GM19240 (cell line): ENCODE results near the gene IGF1.

Source experiments
- DNase-seq: peaks from one replicate; pipeline ENCODE4 v3.0.0; 2011; ENCODE audit warnings: low spot score; ENCODE audit not compliant: insufficient read length

Gene IGF1

DNA sequence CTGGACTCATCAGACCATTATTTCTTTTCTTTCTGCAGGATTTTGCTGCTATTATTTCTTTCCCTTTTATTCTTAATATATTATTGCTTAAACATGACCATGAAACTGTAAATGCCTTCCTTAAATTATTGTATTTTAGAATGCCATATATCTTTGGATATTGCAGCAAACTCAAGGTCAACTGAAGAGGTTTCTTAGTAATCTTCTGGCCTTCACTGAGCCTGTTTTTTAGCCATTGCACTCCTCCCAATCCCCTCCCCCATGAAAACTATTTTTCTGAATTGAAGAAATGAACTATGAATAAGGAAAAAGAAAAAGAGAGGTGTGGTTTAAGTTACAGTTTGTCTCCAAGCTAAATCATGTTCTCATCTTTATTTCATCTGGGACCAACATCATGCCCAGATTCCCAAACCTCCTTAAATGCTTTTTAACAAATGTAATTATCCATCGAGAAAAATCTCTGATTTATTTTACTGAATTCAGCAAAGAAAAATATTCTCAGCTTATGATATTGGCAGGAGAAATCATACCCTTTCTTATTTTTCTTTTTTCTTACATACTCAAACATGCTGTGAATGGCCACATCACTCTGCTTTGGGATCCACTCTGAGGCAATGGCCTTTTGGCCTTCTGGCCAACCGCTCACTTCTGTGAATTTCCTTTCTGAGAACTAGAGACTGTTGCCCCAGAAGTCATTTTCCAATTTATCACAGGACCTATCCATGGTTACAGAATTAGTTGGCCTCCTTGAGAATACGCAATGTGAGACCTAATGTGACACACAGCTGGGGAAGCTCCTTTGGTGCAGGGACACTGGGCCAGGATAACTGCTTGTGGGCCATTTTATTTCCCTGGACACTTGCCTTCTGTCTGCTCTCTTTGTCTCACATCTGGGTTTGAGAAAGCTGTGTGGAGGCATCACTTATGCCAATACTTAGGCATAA lies 50.9 kb downstream of the IGF1 start:
- DNase-seq = no peak

DNA sequence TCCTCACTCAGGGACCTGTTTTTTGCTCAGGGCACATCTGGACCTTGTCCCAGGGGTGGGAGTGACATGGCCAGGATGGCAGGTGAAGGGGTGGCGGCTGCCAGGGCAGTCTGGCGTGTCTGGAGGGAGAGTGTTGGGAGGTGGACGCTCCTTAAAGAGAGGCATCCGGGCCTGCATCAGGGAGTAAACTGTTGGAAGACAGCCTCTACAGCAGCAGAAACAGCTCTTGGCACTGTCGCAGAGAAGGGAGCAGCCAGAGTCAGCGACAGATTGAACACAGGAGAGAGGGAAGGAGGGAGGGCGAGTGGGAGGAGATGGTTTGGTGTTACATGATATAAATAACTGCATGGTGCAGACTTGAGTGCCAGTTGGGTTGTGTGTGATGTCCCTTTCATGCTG lies 52.8 kb downstream of the IGF1 start:
- DNase-seq = no peak

DNA sequence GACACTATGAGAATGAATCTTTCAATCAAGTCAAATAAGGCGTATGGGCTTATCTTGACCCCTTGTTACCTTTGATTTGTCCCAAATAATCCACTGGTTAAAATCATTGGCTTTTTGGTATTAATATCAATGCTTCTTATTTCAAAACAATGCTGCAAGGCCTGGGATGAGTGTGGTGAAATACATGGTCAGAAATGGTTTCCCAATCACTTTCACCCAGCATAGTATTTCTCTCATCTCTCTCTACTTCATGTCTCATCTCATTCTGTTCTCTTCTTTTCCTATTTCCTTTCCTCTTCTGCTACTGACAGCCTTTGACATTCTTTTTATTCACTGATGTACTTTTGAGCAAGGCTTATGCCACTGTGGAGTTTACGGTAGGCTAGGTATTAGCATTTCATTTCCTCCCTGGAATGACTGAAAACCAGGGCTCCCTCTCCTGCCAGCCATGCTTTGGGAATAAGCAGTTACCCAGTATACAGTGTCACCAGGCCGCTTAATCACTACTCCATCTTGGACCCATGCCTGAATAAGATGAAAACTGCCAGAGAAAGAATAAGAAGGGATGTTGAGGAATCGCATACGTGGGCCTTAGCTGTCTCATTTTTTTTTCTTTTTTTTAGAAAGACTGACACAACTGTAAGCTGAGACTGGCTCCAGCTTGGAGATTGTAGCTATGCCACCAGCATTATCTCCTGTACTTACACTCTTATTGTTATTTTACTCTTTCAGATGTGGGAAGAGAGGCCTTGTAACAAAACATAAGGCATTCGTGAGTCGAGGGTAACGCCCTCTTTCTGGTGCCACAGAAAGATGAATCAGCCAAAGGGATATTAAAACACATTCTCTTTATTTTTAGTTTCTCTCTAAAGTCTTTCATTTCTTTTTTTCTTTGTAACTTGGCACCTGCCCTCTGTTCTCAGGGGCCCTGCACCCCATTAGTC lies 53.5 kb downstream of the IGF1 start:
- no peak for DNase-seq

DNA sequence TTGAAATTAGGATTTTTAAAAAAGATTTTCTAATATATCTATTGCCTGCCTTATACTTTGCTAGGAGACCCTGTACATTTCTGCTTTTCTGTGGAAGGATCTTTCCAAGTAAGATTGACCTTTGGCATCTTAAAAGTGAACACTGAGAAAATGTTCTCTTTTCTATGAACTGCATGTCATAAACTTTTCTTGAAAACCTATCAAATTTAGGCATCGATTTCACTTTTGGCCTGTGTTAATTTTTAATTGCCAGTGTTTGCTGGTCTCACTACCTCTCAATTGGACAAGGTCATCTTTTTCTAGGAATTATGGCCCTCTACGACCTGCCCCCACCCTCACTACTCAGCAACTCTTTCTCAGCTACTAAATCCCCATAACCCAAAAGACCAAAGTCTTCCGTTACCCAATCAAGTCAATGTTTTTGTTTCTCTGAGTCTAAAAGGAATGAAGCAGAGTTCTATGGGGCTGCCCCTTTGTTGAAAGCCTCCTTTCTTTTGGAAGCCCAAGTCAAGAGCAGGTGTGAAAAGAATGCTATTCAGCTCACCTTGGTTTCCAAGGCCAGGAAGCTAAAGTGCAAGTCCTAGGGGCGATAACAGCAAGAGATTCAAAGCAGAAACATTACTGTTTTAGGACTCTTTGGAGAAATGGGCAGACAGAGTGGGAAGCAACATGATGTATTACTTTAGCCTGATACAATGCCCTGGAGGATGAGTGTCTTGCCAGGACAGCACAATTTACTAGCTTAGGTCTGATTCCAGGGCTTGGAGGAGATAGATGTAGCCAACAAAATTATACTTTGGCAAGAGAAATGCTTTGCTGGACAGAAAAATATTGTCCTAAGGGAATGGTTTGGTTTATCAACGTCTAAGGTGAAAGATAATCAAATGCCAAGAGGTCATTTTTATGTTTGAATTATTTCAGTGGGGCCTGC lies 55.0 kb downstream of the IGF1 start:
- DNase-seq = no peak

DNA sequence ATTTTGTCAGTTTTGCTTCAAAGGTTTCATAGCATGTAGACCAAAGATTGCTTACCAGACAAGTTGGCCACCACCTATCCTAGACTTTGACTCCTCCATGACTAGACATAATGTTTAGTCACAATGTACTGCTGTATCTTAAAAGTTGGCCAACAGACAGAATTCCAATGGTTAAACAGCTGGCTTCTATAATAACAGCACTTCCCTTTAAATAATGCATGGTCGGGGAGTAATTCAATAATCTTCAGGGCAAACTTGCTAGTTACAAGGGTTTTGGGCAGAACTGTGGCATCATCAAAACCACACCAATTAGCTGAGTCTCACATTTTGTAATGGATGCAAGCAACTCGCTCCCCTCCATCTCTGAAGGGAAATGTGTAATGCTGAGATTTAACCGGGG lies 56.9 kb downstream of the IGF1 start:
- no peak for DNase-seq

DNA sequence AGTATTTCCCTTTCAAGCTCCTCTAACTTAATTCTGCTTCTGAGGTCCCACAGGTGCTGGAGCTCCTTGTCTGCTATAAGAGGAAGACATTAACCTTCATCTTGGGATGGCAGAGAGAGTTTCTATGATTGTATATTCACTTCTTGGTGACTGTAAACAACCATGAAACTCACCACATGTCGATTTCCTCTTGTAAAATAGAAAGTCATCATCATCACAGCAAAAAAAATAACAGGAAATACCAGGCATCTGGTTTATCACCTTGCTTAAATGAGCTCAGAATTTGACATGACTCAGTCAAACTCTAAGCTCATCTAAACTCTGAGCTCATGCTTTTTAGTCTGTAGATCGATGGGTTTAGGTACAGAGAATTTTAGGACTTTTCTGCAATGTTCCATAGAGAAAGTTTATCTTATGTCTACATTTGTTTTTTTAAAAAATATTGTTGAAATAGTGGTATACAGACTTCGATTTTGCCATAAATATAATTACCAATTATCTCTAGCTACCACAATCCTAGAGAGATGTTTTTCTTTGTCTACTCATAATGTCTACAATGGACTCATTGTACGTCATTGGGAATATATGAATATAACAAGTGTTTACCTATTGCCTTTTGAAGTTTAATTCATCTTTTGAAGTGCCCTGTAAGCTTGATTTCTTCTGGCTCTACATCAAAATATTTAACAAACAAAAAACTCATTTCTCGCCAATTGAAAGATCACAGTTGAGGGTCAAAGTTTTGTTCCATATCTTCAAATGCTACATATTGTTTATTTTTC lies 58.4 kb downstream of the IGF1 start:
- DNase-seq = no peak

DNA sequence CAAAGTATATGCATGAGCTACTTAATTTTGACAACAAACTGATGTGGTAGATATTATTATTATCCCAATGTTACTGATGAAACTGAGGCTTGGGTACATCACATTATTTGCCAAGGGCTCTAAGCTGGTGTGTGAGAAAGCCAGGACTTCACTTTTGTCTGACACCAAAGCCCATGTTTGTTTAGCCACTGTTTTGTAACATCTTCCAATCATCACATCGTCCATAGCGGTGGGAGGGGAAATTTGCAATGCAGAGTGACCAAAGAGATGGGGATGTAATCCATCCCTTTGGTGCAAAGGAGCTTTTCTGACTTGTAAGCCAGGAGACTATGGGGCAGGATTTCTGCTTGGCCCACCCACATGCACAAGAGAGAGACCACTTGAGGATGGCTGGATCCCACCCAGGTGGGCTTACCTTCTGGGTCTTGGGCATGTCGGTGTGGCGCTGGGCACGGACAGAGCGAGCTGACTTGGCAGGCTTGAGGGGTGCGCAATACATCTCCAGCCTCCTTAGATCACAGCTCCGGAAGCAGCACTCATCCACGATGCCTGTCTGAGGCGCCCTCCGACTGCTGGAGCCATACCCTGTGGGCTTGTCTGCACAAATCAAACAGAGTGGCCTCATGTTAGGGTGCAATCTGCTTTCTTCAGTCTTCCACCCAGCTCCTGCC lies 61.1 kb downstream of the IGF1 start:
- DNase-seq = no peak

DNA sequence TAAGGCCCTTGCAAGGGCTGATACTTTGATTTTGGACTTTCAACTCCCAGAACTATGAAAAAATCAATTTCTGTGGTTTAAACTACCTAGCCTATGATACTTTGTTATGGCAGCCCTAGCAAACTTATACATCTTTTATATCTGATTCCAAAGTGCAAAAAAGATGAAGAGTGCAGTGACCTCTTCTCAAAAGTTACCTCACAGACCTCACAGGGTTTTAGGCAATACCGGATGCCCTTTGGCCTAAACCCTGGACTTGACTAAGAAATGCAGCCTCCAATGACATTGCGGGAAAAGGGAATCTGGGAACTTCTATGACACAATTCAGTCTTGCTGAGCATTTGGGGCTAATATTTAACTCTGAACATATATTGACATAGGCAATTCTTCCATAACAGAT lies 63.3 kb downstream of the IGF1 start:
- DNase-seq = no peak

DNA sequence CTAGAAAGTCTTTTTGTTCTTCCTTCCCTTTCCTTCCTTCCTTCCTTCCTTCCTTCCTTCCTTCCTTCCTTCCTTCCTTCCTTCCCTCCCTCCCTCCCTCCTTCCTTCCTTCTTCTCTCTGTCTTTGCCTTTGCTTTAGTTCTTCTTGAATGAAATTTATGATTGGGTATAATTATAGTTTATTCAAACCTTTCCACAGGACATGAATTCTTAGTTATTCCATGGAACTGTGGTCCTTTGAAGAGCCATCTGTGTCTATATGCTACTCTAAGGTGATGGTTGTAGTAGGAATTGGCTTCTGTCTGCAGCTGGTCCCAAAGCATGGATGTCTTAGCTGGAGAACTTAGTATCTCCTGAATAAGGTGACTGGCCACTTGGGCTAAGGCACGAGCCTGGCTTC lies 64.8 kb downstream of the IGF1 start:
- DNase-seq = no peak

- no peak for DNase-seq
Observed at GRCh38 chr12:102413396-102413795, 67.0 kb downstream of the IGF1 start.

GRCh38 chr12:102410511-102410910 lies 69.9 kb downstream of the IGF1 start:
- DNase-seq = no peak

DNA sequence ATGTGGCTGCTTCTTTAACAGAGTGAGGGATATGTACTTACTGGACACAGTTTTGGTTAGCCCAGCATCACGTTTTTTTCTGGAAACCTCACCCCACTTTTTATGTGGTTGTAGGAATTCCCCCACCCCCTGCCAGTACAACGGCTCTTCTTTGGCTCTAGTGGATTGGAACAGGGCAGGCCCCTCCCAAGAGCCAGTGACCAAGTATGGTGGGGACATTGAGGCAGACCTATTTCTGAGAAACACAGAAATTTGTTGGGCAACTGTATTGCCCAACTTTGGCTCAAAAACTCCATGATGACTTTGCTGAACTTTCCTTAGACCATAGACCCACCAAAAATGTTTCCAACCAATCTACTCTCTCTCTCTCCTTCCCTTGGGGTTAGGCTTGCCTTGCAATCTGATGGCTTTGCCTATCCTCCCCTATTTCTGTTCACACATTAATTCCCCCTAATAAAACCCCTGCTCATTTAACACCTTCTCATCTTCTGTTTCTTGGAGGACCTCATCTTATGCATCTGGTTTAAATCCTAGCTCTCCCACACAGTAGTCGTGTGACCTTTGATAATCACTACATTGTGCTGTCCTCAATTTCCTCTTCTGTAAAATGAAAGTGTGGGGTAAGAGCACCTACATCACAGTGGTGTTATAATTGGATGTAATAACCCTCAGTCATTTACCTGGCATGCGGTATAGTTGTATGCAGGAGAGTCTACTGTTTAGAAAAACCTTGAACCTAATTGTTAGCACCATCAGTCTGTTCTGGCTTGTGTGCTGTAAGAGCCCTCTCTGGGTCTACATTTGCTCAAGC lies 71.7 kb downstream of the IGF1 start:
- DNase-seq = no peak

DNA sequence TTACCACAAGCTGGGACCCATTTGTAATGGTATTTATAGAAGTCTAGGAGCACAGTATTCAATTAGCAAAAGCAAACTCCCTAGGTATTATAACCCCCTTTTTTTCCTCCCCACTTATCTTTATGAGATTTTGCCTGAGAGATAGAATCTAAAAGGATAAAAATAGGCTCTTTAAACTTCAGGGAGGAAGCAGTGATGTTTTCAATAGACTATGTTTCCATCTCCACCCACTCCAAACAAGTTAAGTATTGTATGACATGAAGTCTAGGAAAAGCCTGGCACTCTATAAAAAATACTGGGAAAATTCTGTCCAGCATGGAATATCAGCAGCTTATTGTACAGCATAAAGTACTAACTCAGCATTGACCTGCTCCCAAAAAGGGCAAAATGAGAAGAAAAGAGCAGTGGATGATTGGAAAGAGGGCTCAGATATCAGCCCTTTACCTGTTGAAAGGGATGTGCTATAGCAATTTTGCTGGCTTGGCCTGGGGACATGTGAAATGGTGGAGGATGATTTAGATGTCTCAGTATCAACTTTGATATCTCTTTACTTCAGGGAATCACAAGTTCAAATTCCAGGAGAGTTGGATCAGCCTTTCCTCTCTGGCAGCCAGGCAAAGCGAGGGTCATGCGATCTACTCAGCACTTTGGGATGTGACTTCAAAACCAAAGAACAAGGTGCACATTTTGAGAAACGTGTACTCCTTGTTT lies 72.4 kb downstream of the IGF1 start:
- DNase-seq = no peak

- no peak for DNase-seq
Observed at GRCh38 chr12:102406033-102406584, 74.3 kb downstream of the IGF1 start.

DNA sequence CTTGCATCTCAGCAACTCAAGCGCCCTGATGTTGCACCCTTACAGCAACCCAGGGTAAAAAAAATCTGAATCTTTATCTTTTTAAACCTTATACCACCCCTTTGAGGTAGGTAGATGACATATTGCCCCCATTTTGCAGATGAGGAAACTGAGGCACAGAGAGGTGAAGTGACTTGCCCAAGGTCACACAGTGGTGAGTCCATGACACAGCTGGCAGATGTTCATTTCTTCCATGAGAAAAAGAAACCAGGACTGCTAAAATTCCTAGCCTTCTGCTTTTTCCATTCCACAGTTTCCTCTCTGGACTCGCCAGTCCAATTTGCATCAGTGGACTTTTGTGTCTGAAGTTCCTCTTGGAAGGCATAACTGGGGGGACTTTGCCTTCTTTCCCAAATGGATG lies 79.3 kb downstream of the IGF1 start:
- DNase-seq = no peak

- no peak for DNase-seq
Observed at GRCh38 chr12:102399653-102400052, 80.7 kb downstream of the IGF1 start.

DNA sequence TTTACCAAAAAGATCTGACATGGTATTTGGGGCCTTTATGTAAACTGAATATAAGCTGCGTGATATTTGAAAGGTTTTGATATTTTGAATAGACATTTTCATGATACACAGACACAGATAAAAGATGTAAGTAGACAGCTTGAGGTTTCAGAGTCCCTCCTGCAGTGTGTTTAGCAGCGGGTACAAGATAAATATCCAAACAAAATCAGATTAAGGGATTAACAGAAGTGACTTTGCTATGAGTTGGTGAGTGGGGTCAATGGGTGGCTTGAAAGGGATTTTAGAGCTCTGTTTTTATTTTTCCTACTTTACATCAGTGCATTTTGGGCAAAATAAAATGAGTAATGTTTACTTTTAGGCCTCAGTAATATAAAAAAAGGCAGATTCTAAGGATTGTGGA lies 84.1 kb downstream of the IGF1 start:
- no peak for DNase-seq

- DNase-seq = no peak
Observed at GRCh38 chr12:102394200-102394599, 86.2 kb downstream of the IGF1 start.
